GM20000 (cell line): ENCODE results near the gene ZNF785.
A peak's percentile ranks its signal among the peaks of the same experiment; 100 is the strongest.
"Not testable (repeated sequence)": the region's sequence is repeated elsewhere in the genome, so short reads cannot be mapped to it uniquely, and the experiment has no call there.

Source experiments
- DNase-seq: peaks from one replicate; pipeline ENCODE4 v3.0.0; 2012; ENCODE audit warnings: low spot score
- CTCF ChIP-seq: IDR thresholded peaks from 2 replicates; pipeline ENCODE4 v1.5.1; 2012; ENCODE audit warnings: mild to moderate bottlenecking, control low read depth; ENCODE audit errors: extremely low read depth, missing control alignments

ZNF785 gene

GRCh38 chr16:30541502-30542329 is 43.8 kb downstream of the ZNF785 start:
- no peak for TF ChIP-seq CTCF
- no peak for DNase-seq

GRCh38 chr16:30540916-30541464 is 44.5 kb downstream of the ZNF785 start:
- not testable (repeated sequence) for DNase-seq

GRCh38 chr16:30539986-30540526 is 45.4 kb downstream of the ZNF785 start:
- DNase-seq, result not testable (repeated sequence)

- no peak for DNase-seq
- TF ChIP-seq CTCF, result no peak
Observed at GRCh38 chr16:30539000-30539964, 46.2 kb downstream of the ZNF785 start.

GRCh38 chr16:30536391-30537024 is 49.0 kb downstream of the ZNF785 start:
- not testable (repeated sequence) for DNase-seq

GRCh38 chr16:30535777-30536190 is 49.7 kb downstream of the ZNF785 start:
- peak; percentile 86 for DNase-seq
- TF ChIP-seq CTCF, result peak; percentile 65

- no peak for DNase-seq
- TF ChIP-seq CTCF, result no peak
Observed at GRCh38 chr16:30535106-30535776, 50.3 kb downstream of the ZNF785 start.

- peak; percentile 94 for DNase-seq
- no peak for TF ChIP-seq CTCF
Observed at GRCh38 chr16:30534368-30535105, 51.0 kb downstream of the ZNF785 start, which contains the start of gene ZNF747. ZNF747 (minus strand) TSS chr16:30534858; CDS start chr16:30534679, 179 bp downstream.
